Measurements from ENCODE around the gene CXCL13.
A peak's percentile ranks its signal among the peaks of the same experiment; 100 is the strongest.
"Not testable (repeated sequence)": the region's sequence is repeated elsewhere in the genome, so short reads cannot be mapped to it uniquely, and the experiment has no call there.

CXCL13 gene

DNA sequence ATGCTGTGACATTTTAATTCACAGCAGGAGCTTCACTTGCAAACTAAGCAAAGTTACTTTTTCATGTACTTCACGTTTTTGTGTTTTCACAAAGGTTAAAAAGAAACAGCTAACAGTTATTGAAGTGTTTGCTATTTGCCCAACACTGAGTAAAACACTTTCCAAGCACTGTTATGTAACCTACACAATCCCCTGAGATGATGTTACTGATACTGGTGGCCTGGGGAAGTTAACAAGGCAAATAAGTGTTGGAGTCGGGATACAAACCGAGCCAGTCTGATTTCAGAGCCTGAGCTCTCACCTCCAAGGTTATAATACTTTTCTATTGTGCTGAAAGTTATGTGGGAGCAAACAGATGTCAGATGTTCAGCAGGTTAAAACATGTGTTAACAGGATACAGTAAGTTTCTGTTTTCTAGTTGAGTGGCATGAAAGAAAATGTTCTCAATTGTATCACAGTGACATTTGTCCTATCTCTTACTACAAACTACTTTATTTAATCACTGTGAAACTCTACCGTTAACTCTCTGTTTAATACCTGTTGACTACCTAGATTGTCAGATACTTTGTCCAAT lies 3.9 kb upstream of the CXCL13 start:
- no peak for DNase-seq

DNA sequence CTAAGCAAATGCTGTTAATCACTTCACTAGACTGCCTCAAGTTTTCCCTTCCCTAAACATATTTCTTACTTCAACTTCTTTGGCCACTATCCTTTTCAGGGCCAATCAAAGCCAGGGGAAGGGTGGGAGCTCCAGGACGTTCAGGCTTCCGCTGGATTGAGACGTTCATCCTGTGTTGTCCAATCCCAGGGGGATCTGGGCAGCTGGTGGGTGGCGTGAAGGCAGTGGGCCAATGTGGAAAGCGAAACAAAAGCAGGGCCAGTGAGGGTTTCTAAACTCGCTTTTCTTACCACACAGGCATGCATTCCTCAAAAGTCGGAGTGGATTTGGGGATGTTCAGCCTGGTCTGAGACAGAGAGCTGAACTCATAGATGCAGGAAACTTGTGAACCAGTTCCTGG lies 7.6 kb downstream of the CXCL13 start:
- DNase-seq = no peak

DNA sequence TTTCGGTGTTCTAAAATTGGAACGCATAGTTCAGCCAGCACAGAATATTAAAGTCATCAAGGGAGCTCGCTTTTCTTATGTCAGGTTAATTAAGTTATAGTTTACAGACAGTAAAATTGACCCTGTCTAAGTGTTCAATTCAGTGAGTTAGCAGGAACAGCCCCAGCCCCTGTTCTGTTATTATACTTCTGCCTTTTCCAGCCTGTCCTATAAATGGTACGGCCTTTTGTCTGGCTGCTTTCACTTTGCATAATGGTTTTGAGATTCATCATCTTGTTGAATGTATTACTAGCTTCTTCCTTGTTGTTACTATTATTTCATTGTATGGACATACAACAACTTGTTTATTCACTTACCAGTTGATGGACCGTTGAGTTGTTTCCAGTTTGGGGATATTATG lies 9.5 kb downstream of the CXCL13 start:
- no peak for DNase-seq

DNA sequence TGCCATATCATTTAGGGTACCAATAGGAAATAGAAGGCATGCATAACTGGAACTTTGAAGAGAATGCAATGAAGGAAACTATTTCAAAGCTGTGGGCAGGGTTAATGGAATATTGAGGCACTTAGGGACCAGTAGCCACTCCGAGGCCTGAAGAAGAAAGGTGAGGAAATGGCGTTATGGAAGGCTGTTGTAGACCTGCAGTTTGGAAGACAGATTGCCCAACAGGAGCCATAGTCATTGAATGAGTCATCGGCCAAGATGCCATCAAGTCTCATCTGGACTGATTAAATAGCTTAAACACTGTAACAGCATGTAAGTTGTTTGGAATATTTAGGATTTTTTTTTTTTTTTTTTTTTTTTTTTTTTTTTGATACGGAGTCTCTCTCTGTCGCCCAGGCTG lies 11.6 kb downstream of the CXCL13 start:
- no peak for DNase-seq

DNA sequence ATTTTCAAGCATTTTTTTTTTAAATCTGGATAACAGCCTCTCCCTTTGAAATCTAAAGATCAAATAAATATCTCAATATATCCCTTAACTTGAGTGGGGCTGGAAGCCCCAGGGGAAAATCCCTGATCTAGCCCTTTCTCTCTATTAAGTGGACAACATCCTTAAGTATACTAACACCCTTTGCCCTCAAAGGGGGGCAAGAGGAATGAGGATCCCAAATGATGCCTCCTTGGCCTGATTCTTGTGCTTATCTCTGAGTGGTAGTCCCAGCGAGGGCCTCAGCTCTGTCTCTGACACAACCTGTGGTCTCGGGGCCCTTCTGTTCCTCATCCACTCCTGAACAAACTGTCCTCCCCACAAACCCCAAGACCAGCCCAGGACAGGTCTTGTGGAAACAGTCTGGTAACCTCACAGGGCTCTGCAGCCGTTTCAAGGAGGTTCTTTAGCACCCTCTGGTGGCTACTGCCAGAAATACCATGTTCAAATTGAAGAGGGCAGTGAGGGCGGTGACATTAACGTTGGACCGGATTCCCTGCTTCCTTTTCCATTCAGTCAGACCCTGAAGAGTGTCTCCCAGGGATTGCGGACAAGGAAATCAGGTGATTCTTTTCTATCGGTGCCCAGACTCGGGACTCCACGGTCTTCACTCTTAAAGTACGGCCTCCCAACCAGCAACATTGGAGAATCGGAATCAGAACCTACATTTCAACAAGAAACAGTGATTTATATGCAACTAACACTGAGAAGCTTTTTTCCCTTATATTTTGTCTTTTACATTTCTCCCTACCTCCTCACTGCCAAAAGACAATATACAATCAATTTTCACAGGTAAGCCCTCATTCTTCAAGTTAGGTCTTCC lies 13.0 kb downstream of the CXCL13 start:
- DNase-seq = peak in 50 of 56 donors; percentile 4 to 79 (median 42)

DNA sequence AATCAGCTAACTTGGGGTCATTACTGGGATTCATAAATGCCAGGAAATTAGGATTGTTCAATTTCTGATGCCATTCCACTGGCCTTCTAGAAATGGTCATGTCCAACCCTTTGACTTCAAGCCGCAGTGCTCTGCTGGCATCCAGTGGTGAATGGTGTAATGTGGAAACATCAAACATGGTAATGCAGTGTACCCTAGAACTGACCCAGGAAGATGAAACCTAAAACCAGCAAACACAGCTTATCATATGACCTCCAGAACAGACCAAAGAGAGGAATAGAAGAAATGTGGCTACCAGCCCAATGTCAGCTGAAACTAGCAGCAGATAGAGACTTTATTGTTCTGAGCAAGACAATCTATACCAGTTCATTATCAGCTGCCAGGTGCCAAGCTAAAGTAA lies 13.8 kb downstream of the CXCL13 start:
- peak in 19 of 56 donors; percentile 3 to 46 (median 21) for DNase-seq

DNA sequence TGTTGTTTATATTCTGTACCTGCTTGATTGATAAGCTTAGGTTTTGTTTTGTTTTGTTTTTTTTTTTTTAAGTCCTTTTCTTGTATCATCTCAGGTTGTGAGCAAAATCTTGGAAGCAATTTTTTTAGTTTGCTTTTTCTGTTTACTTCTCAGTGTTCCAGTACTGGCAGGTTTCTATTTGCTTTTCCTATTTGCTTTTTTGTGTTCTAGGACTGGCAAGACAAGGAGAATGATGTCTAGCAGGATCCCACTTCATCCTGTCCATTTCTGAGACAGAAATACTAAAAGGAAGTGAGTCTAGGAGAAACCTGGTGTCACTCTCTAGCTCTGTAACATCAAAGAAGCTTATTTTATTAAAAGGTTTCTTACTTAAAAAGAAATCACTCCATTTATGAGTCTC lies 15.6 kb downstream of the CXCL13 start:
- no peak for DNase-seq

DNA sequence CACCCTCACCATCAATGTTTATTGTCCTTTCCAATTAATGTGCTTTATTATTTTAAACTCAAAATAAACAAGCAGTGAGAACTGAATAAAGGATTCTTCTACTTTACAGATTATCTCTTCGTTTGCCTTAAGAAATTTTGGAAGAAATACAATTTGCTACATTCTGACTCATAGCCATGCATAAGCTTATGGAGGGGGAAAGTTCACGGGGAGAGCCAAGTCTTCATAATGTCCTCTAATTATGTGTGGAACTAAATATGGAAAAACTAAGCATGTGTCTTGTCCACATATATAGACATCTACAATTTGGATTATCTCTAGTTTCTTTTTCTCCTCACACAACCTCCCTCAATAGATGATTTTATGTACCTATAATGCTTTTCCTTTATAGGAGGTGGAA lies 17.5 kb downstream of the CXCL13 start:
- DNase-seq = no peak

DNA sequence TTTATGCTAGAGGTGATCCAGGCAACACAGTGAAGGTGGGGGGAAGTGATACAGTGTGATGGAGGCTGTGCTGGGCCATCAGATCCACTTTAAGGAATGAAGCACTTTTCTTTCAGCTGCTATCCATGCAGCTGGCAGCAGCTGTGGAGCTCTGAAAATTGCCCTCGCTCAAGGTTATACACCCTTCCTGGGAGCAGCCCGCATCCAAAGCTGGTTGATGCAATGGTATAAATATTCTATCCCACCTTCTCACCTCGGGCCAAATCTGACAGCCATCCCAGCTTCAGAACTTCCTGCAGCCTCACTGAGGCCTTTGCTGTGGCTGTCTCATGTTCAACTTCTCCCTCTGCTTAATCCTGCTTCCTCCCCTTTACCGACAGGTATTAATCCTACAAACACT lies 18.6 kb downstream of the CXCL13 start:
- DNase-seq = no peak

DNA sequence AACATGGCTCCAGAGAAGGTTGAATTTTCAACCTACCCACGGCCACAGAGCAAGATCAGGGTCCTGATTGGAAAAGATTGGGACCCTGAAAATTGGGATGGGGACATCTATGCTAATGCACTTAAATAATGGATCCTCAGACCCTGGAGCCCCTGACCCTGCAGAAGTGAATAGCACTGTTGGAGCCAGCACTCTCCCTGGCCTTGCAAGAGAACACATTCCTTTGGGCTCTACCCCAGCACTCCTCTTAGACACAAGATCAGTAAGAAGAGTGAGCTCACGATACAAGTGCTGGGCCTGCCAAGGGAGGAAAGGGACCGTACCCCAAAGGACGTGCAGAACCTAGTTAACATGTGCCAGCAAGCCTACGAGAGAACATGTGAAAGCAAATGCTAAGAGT lies 19.9 kb downstream of the CXCL13 start:
- DNase-seq = no peak

DNA sequence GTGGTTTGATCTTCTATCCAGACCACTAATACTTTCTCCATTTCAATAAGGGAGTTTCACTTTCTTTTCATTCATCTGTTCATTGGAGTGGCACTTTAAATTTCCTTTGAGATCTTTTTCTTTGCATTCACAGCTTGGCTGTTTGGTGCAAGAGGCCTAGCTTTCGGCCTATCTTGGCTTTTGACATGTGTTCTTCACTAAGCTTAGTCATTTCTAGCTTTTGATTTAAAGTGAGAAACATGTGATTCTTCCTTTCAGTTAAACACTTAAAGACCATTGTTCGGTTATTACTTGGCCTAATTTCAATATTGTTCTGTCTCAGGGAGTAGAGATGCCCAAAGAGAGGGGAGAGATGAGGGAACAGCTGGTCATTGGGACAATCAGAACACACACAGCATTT lies 24.3 kb downstream of the CXCL13 start:
- no peak for DNase-seq

DNA sequence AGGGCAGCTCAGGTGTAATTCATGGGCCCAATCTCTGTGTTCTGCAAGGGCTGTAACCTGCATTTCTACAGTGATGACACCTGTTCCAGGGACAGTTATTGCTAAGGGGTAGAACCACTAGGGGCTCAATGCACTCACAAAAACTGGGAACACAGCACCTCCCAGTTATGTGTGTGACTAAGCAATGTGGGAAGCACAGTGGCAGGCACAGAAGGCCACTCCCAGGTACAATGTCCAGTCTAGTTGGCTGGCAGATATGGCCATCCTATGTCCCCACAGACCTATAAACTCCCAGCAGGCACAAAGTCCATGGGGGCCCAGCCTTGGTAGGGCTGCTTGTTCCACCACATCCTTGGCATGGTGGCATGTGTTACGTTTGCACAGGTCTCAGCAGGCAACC lies 25.7 kb downstream of the CXCL13 start:
- no peak for DNase-seq

DNA sequence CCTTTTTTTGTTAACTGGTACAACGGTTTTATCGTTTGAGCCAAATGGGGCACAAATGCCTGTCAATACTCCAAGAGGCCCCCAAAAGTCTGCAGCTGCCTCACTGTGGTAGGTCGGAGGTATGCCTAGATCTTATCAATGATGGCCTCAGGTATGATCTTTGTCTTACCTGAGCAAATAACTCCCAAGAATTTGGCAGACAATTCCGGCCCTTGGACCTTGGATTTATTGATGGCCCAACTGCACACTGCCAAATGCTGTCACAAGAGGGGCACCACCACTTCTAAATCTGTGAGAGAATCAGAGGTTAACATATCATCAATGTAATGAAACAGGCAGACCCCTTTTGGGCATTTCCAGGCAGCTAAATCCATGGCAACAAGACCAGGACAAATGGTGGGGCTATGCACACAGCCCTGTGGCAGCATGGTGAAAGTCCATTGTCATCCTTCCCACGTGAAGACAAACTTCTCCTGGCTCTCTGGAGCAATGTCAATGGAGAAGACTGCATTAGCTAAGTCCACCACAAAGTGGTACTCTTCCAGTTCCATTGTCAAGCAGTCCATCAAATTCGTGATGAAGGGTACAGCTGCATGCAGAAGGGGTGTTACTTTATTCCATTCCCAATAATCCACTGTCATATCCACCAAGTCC lies 28.6 kb downstream of the CXCL13 start:
- DNase-seq = no peak

DNA sequence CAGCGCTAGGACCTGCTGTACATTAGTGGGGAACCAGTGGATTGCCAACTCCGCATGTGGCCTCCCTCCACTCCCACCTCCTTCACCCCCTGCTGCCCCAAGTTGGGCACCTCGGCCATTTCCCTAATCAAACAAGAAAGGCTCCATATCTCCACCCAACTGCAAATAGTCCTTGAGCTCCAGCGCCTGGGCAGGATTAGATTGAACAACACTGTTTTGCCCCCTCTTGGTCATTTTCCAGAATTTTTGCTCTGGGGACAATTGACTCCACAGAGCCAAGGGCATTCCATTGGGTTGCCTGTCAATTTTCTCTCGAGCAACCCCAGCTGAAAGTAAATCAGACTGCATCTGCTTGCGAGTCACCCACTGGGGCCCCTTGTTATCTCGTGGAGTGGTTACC lies 29.6 kb downstream of the CXCL13 start:
- DNase-seq = no peak

DNA sequence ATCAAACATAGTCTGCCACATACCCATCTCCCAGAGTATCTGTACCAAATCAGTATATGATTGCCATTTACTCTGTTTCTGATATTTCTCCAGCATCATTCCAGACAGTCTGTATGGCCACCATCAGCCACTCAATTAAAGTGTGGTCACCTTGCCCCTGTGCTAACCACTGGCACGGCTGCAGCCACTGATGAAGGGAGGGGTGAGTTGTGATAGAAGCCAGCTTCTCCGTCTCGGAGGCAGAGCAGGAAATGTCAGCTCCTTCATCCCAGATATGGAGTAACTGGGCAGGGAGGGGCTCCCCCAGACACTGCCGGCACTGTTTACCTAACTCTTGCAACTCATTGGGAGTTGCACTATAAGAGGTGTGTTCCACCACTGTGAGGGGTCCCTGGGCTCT lies 30.3 kb downstream of the CXCL13 start:
- no peak for DNase-seq

DNA sequence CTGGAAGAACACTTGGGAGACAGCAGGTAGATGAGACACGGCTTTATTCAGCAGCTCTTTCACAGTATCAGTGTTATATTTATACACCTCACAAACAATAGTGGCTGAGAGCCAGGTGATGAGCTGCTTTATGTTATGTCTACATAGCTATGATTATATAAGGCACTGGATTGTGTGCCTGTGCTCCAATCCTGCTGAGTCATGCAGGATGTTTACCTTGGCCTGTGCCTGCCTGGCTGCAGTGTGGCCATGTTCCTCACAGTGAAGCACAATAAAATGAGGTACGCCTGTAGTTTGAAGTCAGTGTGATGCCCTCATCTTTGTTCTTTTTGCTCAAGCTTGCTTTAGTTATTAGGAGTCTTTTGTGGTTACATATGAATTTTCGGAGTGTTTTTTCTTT lies 31.3 kb downstream of the CXCL13 start:
- no peak for DNase-seq

DNA sequence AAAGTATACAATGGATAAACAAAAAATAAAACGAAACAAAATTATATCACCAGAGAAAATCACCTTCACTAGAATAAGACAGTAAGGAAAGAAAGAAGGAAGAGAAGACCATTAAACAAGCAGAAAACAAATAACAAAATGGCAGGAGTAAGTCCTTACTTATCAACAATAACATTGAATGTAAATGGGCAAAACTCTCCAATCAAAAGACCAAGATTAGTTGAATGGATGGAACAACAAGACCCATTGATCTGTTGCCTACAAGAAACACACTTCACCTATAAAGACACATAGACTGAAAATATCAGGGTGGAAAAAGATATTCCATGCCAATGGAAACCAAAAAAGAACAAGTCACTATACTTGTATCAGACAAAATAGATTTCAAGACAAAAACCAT lies 38.4 kb downstream of the CXCL13 start:
- not testable (repeated sequence) for DNase-seq

DNA sequence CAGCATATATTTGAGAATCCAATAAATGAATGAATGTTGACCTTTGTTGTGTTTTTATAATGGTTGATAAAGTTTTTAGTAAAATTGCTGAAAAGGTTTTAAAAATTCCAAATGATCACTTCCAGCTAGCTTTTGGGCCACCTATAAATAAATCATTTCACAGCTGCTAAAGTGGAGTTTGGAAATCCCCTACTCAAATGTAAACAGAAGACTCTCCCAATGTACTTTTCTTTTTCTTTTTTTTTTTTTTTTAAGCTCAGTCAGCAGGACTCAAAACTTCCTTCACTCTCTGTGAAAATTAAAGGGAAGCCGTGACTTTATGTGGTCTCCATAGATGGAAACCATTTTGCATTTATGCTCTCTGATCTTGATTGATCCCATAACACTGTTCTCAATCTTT lies 45.2 kb downstream of the CXCL13 start:
- DNase-seq = no peak

DNA sequence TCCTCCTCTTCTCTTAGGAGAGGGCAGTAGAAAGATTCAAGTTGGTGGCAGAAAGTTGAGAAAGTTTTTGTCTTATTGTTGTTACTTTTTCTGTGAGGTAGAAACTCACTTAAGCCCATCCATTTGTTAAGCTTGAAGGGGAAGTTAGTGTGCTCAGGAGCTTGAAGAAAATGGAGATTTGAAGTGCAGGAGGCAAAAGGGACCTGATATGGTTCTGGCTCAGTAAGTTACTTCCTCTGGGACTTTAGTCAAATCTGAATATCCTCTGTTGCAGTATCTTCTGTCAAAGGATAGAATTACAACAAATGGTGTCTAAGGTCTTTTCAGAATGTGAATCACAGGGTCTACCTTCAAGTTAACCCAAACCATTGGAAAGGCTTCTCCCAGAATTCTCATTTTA lies 46.2 kb downstream of the CXCL13 start:
- no peak for DNase-seq

DNA sequence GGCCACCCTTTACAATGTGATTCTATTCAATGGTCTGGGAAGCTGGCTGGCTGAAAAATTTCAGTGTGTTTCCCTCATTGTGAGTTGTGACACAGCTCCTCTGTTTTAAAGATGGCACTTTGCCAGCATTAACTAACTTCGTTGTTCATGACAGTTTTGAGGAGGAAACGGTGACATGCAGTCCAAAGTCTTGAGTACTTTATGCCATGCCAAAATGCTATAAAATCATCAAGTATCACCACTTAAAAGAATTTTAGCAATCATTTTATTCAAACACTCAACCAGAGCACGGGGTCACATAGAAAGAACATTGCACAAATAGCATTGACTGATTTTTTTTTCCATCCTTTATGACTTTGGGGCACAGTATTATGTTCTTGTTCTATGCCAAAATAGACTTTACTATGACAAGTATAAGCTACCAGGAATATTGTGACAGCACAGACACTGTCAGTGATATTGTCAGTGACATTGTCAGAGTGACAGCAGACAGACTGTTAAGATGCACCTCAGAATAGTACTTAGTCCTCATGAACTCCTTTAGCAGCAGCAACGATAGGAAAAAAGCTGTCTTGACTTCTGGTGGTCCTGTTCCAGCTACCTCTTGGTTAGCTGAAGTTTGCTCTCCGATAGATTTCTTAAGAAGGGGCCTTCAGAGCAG lies 46.7 kb downstream of the CXCL13 start:
- peak in 13 of 56 donors; percentile 5 to 33 (median 10) for DNase-seq

DNA sequence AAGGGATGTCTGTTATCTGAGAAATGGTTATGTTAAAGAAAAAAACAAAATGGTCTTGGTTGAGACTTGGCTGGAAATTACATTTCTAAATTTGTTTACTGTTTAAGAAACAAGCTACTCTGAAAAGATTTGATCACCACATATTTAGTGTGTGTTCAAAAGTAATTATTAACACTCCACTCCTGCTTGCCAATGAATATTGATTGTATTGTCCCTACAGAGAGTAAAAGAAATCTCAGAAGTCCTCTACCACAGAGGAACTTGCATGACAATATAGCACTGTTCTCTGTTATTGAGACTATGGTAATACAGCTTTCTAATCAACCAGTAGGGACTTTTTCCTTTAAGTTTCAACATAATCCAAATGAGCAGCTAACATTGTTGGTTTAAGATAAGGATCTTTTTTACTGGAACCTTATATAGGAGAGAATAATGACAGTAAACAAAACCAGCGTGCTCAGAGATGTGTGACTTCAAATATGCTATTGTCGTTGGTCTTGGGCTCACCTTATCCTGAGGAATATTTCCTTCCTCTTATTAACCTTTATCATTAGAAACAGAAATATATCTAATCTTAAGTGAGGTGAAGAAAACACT lies 47.6 kb downstream of the CXCL13 start:
- no peak for DNase-seq

DNA sequence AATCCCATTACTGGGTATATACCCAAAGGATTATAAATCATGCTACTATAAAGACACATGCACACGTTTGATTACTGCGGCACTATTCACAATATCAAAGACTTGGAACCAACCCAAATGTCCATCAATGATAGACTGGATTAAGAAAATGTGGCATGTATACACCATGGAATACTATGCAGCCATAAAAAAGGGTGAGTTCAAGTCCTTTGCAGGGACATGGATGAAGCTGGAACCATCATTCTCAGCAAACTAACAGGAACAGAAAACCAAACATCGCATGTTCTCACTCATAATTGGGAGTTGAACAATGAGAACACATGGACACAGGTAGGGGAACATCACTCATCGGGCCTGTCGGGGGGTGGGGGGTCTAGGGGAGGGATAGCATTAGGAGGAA lies 54.7 kb downstream of the CXCL13 start:
- DNase-seq = not testable (repeated sequence)
